IPS-NIHi7 (cell line): Measurements from ENCODE around the gene MCEE.
"Not testable (repeated sequence)": the region's sequence is repeated elsewhere in the genome, so short reads cannot be mapped to it uniquely, and the experiment has no call there.

Source experiments
- DNase-seq: peaks from one replicate; pipeline ENCODE4 v3.0.0; 2012; ENCODE audit warnings: mixed read lengths; ENCODE audit errors: extremely low spot score

Gene MCEE

DNA sequence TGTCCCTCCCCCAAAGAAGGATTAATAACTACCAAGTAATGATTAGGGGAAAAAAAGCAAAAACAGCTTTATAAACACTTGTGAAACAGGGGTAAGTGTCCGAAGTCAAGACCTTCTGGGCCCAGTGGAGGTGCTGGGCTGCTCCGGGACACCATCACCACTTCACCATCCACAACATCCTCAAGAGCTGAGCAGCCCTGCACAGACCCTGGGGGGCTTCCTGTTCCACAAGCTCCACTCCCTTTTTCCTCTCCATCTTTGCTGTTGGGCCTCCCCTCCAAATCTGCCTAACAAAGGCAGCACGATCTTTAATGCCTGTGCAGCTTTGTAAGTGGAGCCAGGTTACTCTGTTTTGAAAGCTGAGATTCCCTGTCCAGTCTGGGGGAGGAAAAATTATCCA lies 46.7 kb downstream of the MCEE start:
- not testable (repeated sequence) for DNase-seq

DNA sequence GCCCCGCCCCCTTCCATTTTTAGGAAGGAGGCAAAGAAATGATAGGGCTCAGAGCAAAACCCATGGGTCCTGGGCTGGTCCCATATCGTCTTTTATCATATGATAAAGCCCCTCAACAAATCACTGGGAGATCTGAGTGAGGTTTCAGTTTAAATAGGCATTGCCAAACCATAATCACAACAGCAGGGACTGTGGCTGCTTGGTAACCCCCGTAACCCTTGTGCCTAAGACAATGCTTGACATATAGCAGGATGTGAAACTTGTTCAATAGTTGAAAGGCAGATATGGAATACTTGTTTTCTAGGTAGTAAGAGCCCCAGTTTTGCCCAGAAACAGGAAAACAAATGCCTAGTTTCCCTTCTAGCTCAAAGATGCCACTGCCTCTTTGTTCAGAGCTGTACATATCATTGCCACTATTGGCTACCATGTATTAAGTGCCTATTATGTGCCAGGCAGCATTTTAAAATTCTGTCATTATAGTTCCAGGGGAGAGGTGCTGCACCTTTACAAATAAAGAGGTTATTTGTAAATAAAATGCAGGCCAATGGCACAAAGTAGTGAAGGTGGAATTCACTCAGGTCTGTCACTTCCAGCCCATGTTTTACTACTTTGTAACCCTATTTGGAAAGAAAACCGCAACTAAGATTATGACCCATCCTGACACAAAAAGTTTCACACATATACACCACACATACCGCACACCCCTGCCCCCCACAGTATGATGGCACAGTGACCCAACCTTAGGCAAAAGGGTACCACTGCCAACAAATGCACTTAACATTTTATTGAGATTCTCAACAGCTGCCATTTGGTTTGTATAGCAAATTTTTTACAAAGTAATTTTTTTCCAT lies 47.4 kb downstream of the MCEE start:
- DNase-seq: no peak

DNA sequence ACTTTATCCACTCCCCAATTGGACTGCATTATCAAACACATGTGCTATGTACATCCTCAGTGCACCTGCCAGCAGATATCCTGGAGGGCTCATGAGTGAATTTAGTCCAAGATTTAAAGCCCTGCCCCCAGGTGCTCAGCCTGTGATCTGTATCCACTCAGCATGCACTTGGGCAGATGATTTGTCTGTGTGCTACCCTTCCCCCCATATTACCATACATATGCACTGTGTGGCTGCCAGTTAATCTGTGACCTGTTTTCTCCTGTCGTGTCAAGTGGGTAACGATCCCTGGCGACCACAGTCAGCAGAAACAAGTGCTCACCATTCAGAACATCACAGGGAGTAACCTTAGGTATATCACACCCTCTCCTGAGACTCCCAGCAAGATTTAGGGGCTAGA lies 51.4 kb downstream of the MCEE start:
- no peak for DNase-seq

DNA sequence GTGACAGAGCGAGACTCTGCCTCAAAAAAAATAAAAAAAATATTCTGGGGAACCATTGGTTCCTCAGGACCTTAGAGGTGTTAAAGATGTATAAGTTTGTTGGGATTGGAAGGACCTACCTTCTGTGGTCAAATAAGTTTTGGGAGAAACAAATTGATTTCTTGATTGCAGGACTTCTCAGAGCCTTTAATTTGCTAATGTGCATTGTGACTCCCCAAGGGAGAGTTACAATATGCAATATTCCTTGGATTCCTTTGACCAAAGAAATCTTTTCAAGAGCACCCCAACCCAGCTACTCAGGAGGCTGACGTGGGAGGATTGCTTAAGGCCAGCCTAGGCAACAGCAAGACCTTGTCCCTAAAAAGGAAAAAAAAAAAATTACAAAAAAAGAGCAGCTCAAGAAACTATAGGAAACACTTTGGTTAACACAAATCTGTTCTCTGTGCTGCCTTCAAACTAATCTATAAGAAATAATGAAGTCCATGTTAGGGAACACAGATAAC lies 55.1 kb downstream of the MCEE start:
- DNase-seq: no peak

DNA sequence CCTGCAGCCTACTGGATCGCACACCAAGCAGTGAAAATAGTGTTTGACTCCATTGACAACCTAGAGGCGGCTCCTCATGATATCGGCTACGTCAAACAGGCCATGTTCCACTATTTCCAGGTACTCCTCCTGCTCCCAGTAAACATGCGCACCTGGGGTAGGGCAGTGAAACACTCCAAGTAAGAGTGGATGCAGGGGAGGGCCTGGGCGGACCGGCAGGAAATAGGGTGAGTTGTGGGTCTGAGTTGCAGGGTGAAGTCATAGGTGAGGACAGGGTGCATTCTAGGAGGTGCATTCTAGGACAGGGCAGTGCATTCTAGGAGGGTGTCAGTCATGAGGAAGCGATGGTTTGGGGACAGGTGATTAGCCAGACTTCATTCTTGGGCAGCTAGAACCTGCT lies 56.6 kb downstream of the MCEE start:
- no peak for DNase-seq

DNA sequence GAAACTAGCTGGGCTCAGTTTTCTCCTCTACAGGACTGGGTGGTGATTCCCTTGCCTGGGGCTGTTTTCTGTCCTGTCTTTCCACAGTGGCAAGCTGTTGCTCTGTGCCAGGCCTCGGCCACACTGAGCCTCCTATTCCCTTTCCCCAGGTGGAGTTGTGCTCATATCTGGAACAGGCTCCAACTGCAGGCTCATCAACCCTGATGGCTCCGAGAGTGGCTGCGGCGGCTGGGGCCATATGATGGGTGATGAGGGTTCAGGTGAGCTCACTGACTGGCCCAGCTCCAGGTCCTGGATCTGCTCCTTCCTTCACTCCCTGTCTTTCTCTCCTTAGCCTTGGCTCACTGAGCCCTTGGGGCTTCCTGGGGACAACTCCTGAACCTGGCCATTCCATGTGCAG lies 57.5 kb downstream of the MCEE start:
- DNase-seq: no peak

DNA sequence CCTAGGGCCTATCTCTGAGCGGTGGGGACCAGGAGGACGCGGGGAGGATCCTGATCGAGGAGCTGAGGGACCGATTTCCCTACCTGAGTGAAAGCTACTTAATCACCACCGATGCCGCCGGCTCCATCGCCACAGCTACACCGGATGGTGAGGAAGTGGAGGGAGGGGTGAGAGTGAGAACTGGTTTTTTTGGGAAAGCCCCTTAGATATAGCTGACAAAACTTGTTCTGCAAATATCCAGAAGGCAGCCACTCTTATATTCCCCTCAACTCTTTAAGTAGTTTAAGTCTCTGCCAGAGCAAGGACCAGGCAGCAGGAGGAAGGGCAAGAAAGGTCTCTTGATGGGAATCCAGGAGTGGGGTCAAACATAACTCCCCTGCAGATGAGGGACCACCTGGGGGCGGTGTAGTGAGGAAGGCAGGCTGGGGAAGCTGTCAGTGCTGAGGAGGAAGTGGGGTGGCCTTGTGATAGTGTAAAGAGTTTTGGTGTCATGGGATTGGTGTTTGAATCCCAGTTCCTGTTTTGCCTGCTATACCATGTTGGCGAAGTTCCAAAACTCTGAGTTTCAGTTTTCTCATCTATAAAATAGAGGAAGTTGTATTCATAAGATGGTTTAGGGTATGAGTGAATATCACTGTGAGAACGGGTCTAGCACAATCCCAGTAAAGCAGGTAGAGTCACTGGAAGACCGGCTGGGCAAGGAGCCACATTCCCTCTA lies 58.2 kb downstream of the MCEE start:
- DNase-seq: no peak

DNA sequence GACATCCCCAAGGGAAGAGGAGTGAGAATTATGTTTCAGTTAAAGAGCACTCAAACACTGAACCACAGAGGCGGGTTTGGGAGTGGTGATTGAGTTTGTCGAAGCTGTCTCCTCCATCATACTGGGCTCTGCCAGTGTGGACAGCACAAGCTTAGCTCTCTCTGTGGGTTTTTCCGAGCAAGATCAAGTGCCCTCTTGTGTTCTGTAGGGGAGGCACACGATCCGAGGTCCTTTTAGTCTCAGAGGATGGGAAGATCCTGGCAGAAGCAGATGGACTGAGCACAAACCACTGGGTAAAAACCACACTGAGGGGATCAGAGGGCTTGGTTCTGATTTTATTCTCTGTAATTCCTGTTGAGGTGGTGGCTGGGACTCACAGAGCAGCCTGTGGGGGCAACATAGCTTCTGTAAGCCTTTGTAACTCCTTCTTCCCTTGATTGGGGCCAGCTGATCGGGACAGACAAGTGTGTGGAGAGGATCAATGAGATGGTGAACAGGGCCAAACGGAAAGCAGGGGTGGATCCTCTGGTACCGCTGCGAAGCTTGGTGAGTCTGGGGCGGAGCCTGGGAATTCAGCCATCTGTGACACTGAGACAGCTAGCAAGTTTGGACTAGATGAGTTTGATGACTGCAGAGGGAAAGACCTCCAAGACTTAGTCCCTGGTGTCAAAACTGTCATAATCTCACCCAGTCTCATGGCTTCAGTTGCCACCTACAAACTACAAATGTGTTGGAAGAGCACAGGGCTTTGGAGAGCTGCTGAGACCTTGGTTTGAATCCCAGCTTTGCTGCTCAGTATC lies 59.5 kb downstream of the MCEE start:
- peak; percentile 69 for DNase-seq

DNA sequence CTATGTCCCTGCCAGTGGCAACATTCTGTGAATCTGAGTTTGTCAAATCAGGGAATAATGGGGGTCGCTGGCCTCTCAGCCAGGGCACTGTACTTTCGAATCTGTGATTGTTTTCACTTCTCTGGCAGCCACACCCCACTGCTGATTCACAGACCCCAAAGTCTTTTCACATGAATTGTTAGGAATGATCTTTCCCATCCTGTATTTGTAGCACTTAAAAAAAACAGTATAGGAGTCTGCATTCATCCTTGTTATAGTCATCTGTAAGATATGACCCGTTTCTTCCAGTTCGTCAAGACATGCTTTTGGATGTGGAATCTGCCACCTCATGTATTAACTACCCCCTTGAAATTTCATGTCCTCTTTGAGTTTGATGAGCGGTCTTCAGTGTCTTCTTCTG lies 60.7 kb downstream of the MCEE start:
- DNase-seq: no peak

DNA sequence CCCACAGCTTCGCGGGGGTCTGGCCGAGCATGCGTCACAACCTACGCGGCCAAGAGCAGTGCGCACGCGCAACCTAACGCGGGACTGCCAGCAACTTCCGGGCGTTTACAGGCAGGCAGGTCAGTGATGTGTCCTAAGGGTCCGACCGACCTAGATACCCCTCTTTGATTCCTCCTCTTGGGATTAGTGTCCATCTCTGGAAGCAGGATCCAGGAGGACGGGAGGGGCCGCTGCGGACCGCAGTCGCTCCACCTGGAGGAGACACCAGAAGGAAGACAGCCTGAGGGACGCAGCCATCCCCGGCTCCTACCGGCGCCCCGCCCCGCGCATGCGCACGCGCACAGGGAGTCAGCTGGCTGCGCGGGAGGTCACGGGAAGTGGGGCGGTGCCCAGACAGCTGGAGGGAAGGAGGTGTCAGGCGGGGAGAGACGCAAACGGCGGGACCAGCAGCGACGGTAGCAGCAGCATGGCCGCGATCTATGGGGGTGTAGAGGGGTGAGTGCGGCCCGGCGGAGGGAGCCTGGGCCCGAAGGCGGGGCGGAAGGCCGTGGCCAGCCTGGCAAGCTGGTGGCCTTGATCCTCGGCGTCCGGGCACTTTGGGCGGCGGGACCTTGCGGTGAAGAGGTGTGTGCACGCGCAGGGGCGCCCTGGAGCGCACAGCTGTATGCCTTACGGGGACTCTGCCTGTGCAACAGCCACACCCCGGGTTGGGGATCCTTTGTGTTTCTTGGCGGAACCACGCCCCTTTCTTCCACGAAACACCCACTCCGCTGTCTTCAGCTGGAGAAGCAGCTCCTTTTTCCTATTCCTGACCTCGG lies 61.6 kb downstream of the MCEE start, which contains the start of gene NAGK:
NAGK (plus strand) TSS at position 431 of the 818 bp plus-strand sequence; CDS start at position 467, 36 bp downstream.
- DNase-seq: peak; percentile 99

DNA sequence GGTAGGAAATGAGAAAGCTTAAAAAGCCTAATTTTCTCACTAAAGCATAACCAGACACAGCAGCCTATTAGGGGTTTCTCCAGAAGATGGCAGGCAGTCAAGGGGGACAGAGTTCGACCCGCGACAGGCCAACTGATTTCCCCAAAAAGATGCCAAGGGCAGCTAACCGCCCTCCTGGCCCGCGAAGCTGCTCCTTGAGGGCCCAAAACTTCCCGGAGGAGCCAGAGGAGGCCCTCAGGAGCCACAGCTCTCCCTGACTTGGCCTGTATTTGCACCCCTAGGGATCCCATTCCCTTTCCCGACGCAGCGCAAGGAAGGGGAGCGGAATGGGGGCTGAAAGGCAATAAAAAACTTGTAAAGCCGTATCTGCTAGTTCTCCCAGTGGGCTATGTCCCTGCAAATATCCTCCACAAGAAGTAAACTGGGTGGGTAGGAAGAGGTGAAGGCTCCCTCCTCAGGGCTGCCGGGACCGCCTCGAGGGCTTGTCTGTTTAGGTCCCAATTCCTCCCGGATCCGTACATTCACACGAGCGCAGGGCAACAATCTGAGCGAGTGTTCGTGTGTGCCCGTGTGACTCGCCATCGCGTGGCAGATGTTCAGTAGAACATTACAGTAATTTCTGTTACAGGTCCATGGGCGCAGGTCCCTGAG lies 62.3 kb downstream of the MCEE start:
- peak; percentile 57 for DNase-seq

DNA sequence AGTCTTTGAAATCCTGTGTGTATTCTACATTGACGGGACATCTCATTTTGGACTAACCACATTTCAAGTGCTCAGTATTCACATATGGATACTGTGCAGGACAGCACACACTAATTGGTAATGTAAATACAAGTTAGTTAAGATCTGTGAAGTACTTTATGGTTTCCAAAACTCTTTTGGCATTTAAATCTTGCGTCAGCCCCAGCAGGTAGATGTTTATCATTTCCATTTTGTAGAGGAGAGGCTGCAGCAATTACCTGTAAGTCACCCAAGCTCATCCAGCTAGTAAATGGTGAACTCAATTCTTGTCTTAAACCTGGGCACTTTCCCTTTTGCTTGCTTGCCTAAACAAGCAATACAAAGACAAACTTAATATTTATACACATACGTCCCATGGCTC lies 63.2 kb downstream of the MCEE start:
- DNase-seq: no peak

DNA sequence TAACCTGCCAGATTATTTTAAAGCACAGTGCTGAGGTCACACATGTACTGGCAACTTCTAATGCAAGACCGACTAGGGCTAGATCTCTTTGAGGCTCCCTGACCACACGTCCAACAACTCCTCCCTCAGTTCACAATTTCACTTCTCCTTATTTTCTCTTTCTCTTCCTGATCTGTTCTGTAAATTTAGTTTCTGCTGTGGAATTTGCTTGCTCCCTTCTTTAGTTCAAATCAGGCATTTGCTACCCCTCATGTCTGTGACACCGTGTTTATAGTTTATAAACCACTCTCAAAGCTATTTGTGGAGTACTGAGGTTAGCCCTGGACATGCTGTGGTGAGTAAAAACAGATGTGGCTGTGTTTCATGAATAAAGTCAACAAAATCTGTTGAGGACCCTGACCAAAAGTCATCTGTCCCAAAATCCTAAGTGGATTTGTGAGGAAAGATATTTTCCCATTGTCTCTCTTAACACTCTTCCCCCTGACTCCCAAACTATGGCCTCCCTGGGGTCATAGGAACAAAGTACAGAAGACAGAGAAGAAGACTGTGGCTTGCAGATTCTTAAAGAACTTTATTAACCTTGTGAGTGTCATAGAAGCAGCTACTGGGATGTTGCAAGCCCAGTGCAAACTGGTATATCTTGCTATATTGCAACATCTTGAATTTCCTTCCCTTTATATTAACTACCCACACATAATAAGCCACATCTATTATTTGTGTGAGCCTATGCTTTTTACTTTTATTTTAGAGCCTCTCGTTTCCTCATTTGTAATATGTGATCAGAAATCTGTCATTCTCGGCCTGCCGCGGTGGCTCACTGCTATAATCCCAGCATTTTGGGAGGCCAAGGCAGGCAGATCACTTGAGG lies 65.0 kb downstream of the MCEE start:
- no peak for DNase-seq

DNA sequence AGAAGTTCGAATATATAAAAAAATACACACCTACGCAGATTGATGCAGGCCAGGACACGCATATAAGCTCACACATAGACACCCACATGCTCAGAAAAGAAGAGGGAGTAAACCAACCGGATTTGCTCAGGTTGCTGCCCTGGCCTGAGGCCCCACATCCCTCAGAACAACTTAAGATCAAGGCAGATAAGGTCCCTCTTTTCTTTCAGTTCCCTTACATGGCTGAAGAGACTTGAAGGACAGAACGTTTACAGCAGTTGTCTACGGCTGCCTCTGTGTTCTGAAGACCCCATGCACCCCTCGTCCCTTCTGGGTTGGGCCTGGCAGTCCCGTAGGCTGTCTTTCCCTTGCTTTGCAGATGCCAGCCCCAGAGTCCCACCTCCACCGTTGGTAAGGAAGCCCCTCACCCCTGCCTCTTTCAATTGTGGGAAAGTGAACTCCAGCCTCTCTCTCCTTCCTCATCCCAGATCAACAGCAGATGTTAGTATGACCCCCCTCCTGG lies 65.9 kb downstream of the MCEE start:
- no peak for DNase-seq

DNA sequence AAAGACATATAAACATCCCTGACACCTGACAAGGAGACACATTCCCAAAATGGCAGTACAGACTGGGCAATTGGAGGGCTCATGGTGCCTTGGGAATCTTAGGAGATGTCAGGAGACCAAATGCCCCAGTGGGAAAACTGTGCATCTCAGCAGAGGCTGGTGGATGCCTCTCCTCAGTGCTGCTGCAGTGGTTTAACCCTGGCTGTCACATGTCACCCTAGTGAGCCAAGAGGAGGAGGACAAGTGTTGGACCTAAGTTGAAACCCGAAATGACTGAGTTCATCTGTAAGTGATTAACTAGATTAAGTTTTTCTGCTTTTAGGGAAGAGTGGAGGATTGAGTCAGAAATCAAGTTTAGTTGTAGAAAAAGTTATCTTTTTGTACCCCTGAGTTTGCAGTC lies 66.8 kb downstream of the MCEE start:
- no peak for DNase-seq

DNA sequence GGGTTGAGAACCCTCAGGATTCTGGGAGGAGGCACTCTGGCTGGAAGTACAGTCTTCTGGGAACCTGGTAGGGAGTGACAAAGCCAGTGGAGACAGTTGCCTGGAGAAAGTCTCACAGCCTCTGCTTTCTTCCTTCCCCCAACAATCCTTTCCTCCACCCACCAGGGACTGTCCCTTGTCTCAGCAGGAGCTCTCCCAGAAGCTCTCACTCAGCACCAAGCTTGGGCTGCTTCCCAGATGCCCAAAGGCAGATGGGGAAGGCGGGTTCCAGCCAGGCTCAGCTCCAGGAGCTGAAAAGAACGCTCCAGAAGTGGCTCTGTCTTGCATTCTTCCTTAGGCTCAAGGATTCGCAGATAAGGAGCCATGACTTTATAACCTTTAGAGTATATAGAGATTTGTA lies 69.2 kb downstream of the MCEE start:
- no peak for DNase-seq

DNA sequence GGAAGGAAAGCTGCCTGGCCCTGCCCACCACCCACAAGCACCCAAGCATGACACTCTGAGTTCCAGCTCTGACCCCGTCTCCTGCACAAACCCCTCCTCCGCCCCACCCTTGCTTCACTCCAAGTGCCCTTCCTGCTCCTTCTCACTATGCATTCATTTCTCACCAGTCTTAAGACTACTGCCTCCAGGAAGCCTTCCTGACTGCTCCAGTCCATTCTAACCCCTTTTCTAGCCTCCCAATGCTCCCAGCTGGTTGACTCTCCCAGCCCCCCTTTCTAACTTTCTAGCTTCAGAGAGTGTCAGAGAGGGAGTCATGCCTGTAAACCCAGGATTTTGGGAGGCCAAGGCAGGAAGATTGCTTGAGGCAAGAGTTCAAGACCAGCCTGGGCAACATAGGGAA lies 69.8 kb downstream of the MCEE start:
- no peak for DNase-seq
